GM12878 (cell line): ENCODE data around the gene RABL6. TPM values are rescaled to one million over a fixed set of nuclear protein-coding genes. Genes with fewer than 3 reads are reported as not detected.

Source experiments
- ATAC-seq: fragments of 200-7000 bp; cut with Tn5 transposase; 3 replicates; pipeline ENCODE4 v1.9.1; 2020; ENCODE audit warnings: mild to moderate bottlenecking, moderate library complexity
- Bru-seq: library from RNA; stranded (reverse); fragments of 400-500 nt; gene quantifications from one replicate; lab custom pipeline; 2021; lab: Mats Ljungman, UMichigan
- BruChase-seq, 2 experiments: library from RNA; stranded (reverse); fragments of 400-500 nt; gene quantifications; one replicate each; lab custom pipeline; 2021; lab: Mats Ljungman, UMichigan
- BruUV-seq: library from RNA; stranded (reverse); fragments of 400-500 nt; replicated peaks from 2 replicates; lab custom pipeline; 2021; lab: Mats Ljungman, UMichigan
- CTCF ChIA-PET: fragments of 300-600 bp; sonication (Branson Sonifier 250); formaldehyde crosslinking; extraction: SDS; loops from one replicate; lab custom pipeline; 2021; ENCODE audit warnings: inconsistent platforms; lab: Yijun Ruan, JAX
- POLR2A ChIA-PET: fragments of 350-600 bp; formaldehyde crosslinking; extraction: SDS; loops from one replicate; lab custom pipeline; 2021; ENCODE audit warnings: inconsistent platforms; lab: Charles Lee
- RAD21 ChIA-PET: fragments of 300-600 bp; sonication (Branson Sonifier 250); formaldehyde crosslinking; loops from one replicate; lab custom pipeline; 2023; ENCODE audit warnings: antibody characterized with exemption; ENCODE audit not compliant: unreplicated experiment; lab: Charles Lee
- SMC1A ChIA-PET: fragments of 300-600 bp; sonication (Branson Sonifier 250); formaldehyde crosslinking; loops from one replicate; lab custom pipeline; 2023; ENCODE audit not compliant: unreplicated experiment, uncharacterized antibody; lab: Charles Lee
- DNase-seq: peaks from one replicate; pipeline ENCODE4 v3.0.0-alpha.2; 2011; ENCODE audit warnings: low read depth, low spot score
- FAIRE-seq: peaks from 3 replicates; lab custom pipeline; 2011; peaks lifted over from hg19 to GRCh38; lab: Jason Lieb, UNC
- H2AFZ ChIP-seq: 2 replicates; pipeline ENCODE4 v1.6.0; 2011; ENCODE audit warnings: low read depth, low read length, control low read depth; ENCODE audit not compliant: control insufficient read depth
- H3K27ac ChIP-seq: 2 replicates; pipeline ENCODE4 v1.5.1; 2011; ENCODE audit warnings: control low read depth; ENCODE audit not compliant: control insufficient read depth, insufficient read depth
- H3K27me3 ChIP-seq, 2 experiments: replicated peaks in 1 of 2; 2 replicates each; pipeline versions ENCODE4 v1.6.0 to v1.6.1; 2011; ENCODE audit warnings: low read length in 1 of 2; ENCODE audit not compliant: control insufficient read depth in 2 of 2, insufficient read depth in 2 of 2
- H3K36me3 ChIP-seq, 2 experiments: 2 replicates each; pipeline ENCODE4 v1.5.1; 2011; ENCODE audit warnings: low read length in 1 of 2; ENCODE audit not compliant: control insufficient read depth in 2 of 2, insufficient read depth in 2 of 2
- H3K4me1 ChIP-seq: 2 replicates; pipeline ENCODE4 v1.6.1; 2011; ENCODE audit warnings: mild to moderate bottlenecking, low read length, moderate library complexity, mixed read lengths; ENCODE audit not compliant: control insufficient read depth, insufficient read depth
- H3K4me2 ChIP-seq: 2 replicates; pipeline ENCODE4 v1.6.0; 2011; ENCODE audit warnings: control low read depth; ENCODE audit not compliant: control insufficient read depth, insufficient read depth
- H3K4me3 ChIP-seq: fragments of 200-600 bp; sonication (generic); 2 replicates; pipeline ENCODE4 v1.5.1; 2016
- H3K79me2 ChIP-seq: 2 replicates; pipeline ENCODE4 v1.6.0; 2011; ENCODE audit warnings: low read length; ENCODE audit not compliant: control insufficient read depth, insufficient read depth
- H3K9ac ChIP-seq: 2 replicates; pipeline ENCODE4 v1.8.0; 2011; ENCODE audit warnings: low read length, control low read depth, mixed read lengths; ENCODE audit not compliant: control insufficient read depth, insufficient read depth
- H3K9me3 ChIP-seq: replicated peaks from 3 replicates; pipeline ENCODE4 v1.5.1; 2011; ENCODE audit warnings: mild to moderate bottlenecking, low read length; ENCODE audit not compliant: control insufficient read depth, insufficient read depth
- H4K20me1 ChIP-seq: 2 replicates; pipeline ENCODE4 v1.6.0; 2011; ENCODE audit not compliant: control insufficient read depth, insufficient read depth
- BHLHE40 ChIP-seq, 2 experiments: fragments of 450-650 bp in 1 of 2; IDR thresholded peaks; 2 replicates each; pipeline ENCODE4 v1.6.1; 2011 to 2017; ENCODE audit warnings: low read depth in 2 of 2, borderline replicate concordance in 1 of 2, improper control_type of control experiment in 1 of 2, low read length in 1 of 2, mild to moderate bottlenecking in 1 of 2
- CEBPB ChIP-seq, 2 experiments: fragments of 150-350 bp in 1 of 2; IDR thresholded peaks; 2 replicates each; pipeline ENCODE4 v1.6.1; 2012 to 2014; ENCODE audit warnings: low read depth in 2 of 2, low read length in 2 of 2, borderline replicate concordance in 1 of 2, inconsistent platforms in 1 of 2
- GABPA ChIP-seq: IDR thresholded peaks from 2 replicates; pipeline ENCODE4 v1.6.1; 2014; ENCODE audit warnings: antibody characterized with exemption, low read depth, mild to moderate bottlenecking, inconsistent platforms
- GATAD2B ChIP-seq: fragments of 450-650 bp; conservative IDR thresholded peaks from 2 replicates; pipeline ENCODE4 v1.6.1; 2017; ENCODE audit warnings: low read depth, mild to moderate bottlenecking, moderate library complexity
- MEF2A ChIP-seq: IDR thresholded peaks from 2 replicates; pipeline ENCODE4 v1.6.1; 2011; ENCODE audit warnings: low read depth, mild to moderate bottlenecking, low read length, moderate library complexity; ENCODE audit not compliant: insufficient read depth
- NBN ChIP-seq: fragments of 450-650 bp; IDR thresholded peaks from 2 replicates; pipeline ENCODE4 v1.6.1; 2016
- NR2F1 ChIP-seq: fragments of 450-650 bp; conservative IDR thresholded peaks from 2 replicates; pipeline ENCODE4 v1.6.1; 2017; ENCODE audit warnings: mild to moderate bottlenecking
- RB1 ChIP-seq: fragments of 450-650 bp; formaldehyde crosslinking; IDR thresholded peaks from 2 replicates; pipeline ENCODE4 v1.6.1; 2017; ENCODE audit warnings: mild to moderate bottlenecking, borderline replicate concordance
- SMARCA5 ChIP-seq: fragments of 450-650 bp; IDR thresholded peaks from 2 replicates; pipeline ENCODE4 v1.6.1; 2017; ENCODE audit warnings: mild to moderate bottlenecking
- SMC3 ChIP-seq: IDR thresholded peaks from 2 replicates; pipeline ENCODE4 v1.6.1; 2011; ENCODE audit warnings: low read length, improper control_type of control experiment, borderline replicate concordance
- SPI1 ChIP-seq: IDR thresholded peaks from 2 replicates; pipeline ENCODE4 v1.6.1; 2011; ENCODE audit warnings: low read depth, mild to moderate bottlenecking, low read length, moderate library complexity, borderline replicate concordance; ENCODE audit not compliant: insufficient read depth
- SUZ12 ChIP-seq: fragments of 200-600 bp; sonication (generic); IDR thresholded peaks from one replicate; pipeline ENCODE4 v1.6.1; 2018; ENCODE audit warnings: antibody characterized with exemption, mild to moderate bottlenecking; ENCODE audit not compliant: unreplicated experiment
- TCF3 ChIP-seq: IDR thresholded peaks from 2 replicates; pipeline ENCODE4 v1.6.1; 2012; ENCODE audit warnings: low read depth, mild to moderate bottlenecking, low read length, borderline replicate concordance; ENCODE audit not compliant: insufficient read depth
- YBX1 ChIP-seq: fragments of 450-650 bp; IDR thresholded peaks from 2 replicates; pipeline ENCODE4 v1.6.1; 2016; ENCODE audit warnings: antibody characterized with exemption
- ZBTB4 ChIP-seq: fragments of 450-650 bp; formaldehyde crosslinking; IDR thresholded peaks from 2 replicates; pipeline ENCODE4 v1.4.0; 2022; ENCODE audit warnings: mild to moderate bottlenecking, moderate library complexity
- WGBS: methylation state at CpG from one replicate; pipeline ENCODE4 v1.1.6; 2016; ENCODE audit warnings: low lambda C conversion rate; ENCODE audit not compliant: insufficient replicate concordance, insufficient coverage; ENCODE audit errors: missing lambda C conversion rate; 5-methylcytosine and 5-hydroxymethylcytosine counted together
- in situ Hi-C: fragments of 300-500 bp; cut with MboI; formaldehyde crosslinking; loops from 9 replicates; pipeline ENCODE4 v1.14.3; 2018; ENCODE audit warnings: mixed read lengths
- intact Hi-C: fragments of 100-400 bp; cut with micrococcal nuclease; formaldehyde crosslinking; loops from one replicate; pipeline ENCODE4 v1.14.2; 2022; ENCODE audit not compliant: unreplicated experiment
- long read RNA-seq, 2 experiments: library from polyadenylated mRNA; unstranded; transcript quantifications; one replicate each; pipeline ENCODE4 v2.0.0, GENCODE V29; 2019 to 2020
- polyA minus RNA-seq, 3 experiments: library from RNA; depleted of rRNA, polyadenylated mRNA; stranded (reverse); fragments of >200 nt; gene quantifications; 2 replicates each; pipeline ENCODE4 v1.2.3, GENCODE V29; 2011
- polyA plus RNA-seq, 11 experiments: library from polyadenylated mRNA; depleted of rRNA in 4 of 11; unstranded in 6 of 11; stranded (reverse) in 5 of 11; fragments of >200 nt; fragmentation: Nextera tagmentation in 4 of 11; fragmentation: Illumina TruSeq in 1 of 11; extraction: Ambion mirVana in 4 of 11; extraction: Trizol in 1 of 11; gene quantifications; 1 replicate in 1 of 11; 2 replicates in 10 of 11; pipeline versions ENCODE4 v1.2.1 to v1.2.3, GENCODE V29; 2011 to 2016; ENCODE audit warnings: inconsistent platforms in 2 of 11, missing spikeins in 2 of 11, low read depth in 1 of 11
- total RNA-seq, 4 experiments: library from RNA; depleted of rRNA in 3 of 4; stranded (reverse); fragments of >200 nt in 3 of 4; fragmentation: Illumina TruSeq in 1 of 4; extraction: Trizol in 1 of 4; gene quantifications; 2 replicates each; pipeline versions ENCODE4 v1.2.1 to v1.2.3, GENCODE V29; 2013 to 2021

Gene RABL6
- total RNA-seq (2013; cell fraction: nucleolus; rRNA removed), result 57.1 and 70.1 TPM in 2 replicates
- 75.9 and 88.4 TPM in 2 replicates for total RNA-seq (2014; rRNA removed)
- 38.7 and 44.4 TPM in 2 replicates for total RNA-seq (2014; rRNA removed; fragmentation: Illumina TruSeq; extraction: Trizol)
- 125 and 134 TPM in 2 replicates for total RNA-seq (2021)
- polyA plus RNA-seq (2011; ENCODE audit: low read depth), result 41.1 TPM
- 25.5 and 45.8 TPM in 2 replicates for polyA plus RNA-seq (2011; rRNA removed)
- 44.4 and 59.3 TPM in 2 replicates for polyA plus RNA-seq (2011; cell fraction: cytosol; rRNA removed)
- 99.6 and 142 TPM in 2 replicates for polyA plus RNA-seq (2011; cell fraction: nucleus; rRNA removed)
- 49.6 and 55.1 TPM in 2 replicates for polyA plus RNA-seq (2012)
- polyA plus RNA-seq (2014; fragmentation: Illumina TruSeq; extraction: Trizol), result 21.6 and 38.4 TPM in 2 replicates
- 1 to 10 TPM; 1.4 to 5.4 TPM for polyA plus RNA-seq (2014; fragmentation: Nextera tagmentation; extraction: Ambion mirVana)
- 84.7 and 92.1 TPM in 2 replicates for polyA plus RNA-seq (2014; rRNA removed)
- 10 to 100 TPM; 16.4 to 41.0 TPM for polyA plus RNA-seq (2016; fragmentation: Nextera tagmentation; extraction: Ambion mirVana)
- polyA minus RNA-seq (2011; rRNA and poly(A)+ RNA removed), result 38.3 and 60.1 TPM in 2 replicates
- 20.6 and 22.6 TPM in 2 replicates for polyA minus RNA-seq (2011; cell fraction: cytosol; rRNA and poly(A)+ RNA removed)
- polyA minus RNA-seq (2011; cell fraction: nucleus; rRNA and poly(A)+ RNA removed), result 27.8 and 54.0 TPM in 2 replicates
- Bru-seq, nascent RNA, result percentile 59 among the genes with signal in this experiment
- percentile 83 among the genes with signal in this experiment for BruChase-seq, experiment 1, labeled RNA remaining after a 6-hour chase
- percentile 73 among the genes with signal in this experiment for BruChase-seq, experiment 2, labeled RNA remaining after a 2-hour chase
- long read RNA-seq, experiment 1, partial matches to known transcripts, result 3 of 3 reads
- long read RNA-seq, experiment 1, other reads (novel, unspliced or antisense), result 0 of 3 reads
- long read RNA-seq, experiment 2, partial matches to known transcripts, result 0 of 4 reads
- long read RNA-seq, experiment 2, other reads (novel, unspliced or antisense), result 2 of 4 reads

- H4K20me1 ChIP-seq, result no peaks in the 10 kb centered on the region
- ChIA-PET CTCF (interaction anchor here (1.1 to 4.4 kb wide), 7 partner anchors 14 to 260 kb away, joined by 3 to 15 read pairs (median 5); partner anchors contain the start of gene TMEM141), RAD21 (no interaction called here), POLR2A (interaction anchor here (0.5 to 1.2 kb wide), 7 partner anchors 8 to 324 kb away, joined by 3 to 7 read pairs (median 4); no protein-coding TSS in a partner anchor), SMC1A (no interaction called here)
- peak within 1 kb of the TSS; percentile 76 for H3K4me2 ChIP-seq
- H3K4me3 ChIP-seq, result peak within 1 kb of the TSS; percentile 90
- peak within 1 kb of the TSS; percentile 93 for H3K9ac ChIP-seq
- DNase-seq (no peak), ATAC-seq (peak; percentile 87), FAIRE-seq (peak; percentile 61)
- H3K27ac ChIP-seq, result peak within 1 kb of the TSS; percentile 80
- H3K36me3 ChIP-seq, result peaks cover 0 to 7% of the 10 kb centered on the region in 2 experiments; a peak in 2 of 4 replicates
- no peaks in the 10 kb centered on the region for H3K27me3 ChIP-seq
- no peaks in the 10 kb centered on the region for H3K9me3 ChIP-seq
- TSS peak; percentile 82 for BruUV-seq
- H2AFZ ChIP-seq, result peak within 1 kb of the TSS; percentile 91
- intact Hi-C loops, result loop anchor here (10.0 kb wide), 1 partner anchor 77 kb away; the partner anchor contains the start of gene TRAF2
- 2% methylated on average over 60 of the region's 96 CpGs for WGBS
- peaks cover 7% of the 10 kb centered on the region for H3K4me1 ChIP-seq
- H3K79me2 ChIP-seq, result peaks cover 37% of the 10 kb centered on the region
- in situ Hi-C loops, result no loop called here
- TF ChIP-seq GATAD2B, result peak; percentile 64
- peak; percentile 3; the same call in 1 of the 2 replicates for TF ChIP-seq SPI1
- TF ChIP-seq ZBTB4 (CRISPR knock-in tag), result no peak
- 0 out of 2 replicates have a peak, but pooled peaks have one; percentile 38 for TF ChIP-seq TCF3
- TF ChIP-seq GABPA, result no peak
- 0 out of 2 replicates have a peak, but pooled peaks have one; percentile 48 for TF ChIP-seq SMARCA5
- TF ChIP-seq NR2F1, result 0 out of 2 replicates have a peak, but pooled peaks have one; percentile 23
- no peak for TF ChIP-seq SUZ12
- peak; percentile 48; the same call in 1 of the 2 replicates for TF ChIP-seq NBN
- peak; percentile 82; the same call in 1 of the 2 replicates for TF ChIP-seq RB1
- peak; percentile 8 to 83; a peak in 2 of 4 replicates for TF ChIP-seq BHLHE40 (IDR thresholded peaks at IDR 0.05; ENCODE audit: borderline replicate concordance in 1 of 2, low read depth in 2 of 2, low read length in 1 of 2)
- TF ChIP-seq SMC3, result no peak
- TF ChIP-seq CEBPB (IDR thresholded peaks at IDR 0.05; ENCODE audit: borderline replicate concordance in 1 of 2, low read depth in 2 of 2, low read length in 2 of 2), result no peak
- no peak for TF ChIP-seq MEF2A
- no peak for TF ChIP-seq YBX1
Measured at GRCh38 chr9:136807281-136808074, at the start of gene RABL6. Gene RABL6, plus strand, starts transcription at chr9:136807948. Its CDS starts 249 bp downstream, at chr9:136808197.
